Caco-2 (cell line): ENCODE measurements around the gene RBM41. TPM values are rescaled to one million over a fixed set of nuclear protein-coding genes. Genes with fewer than 3 reads are reported as not detected.
"Not testable (repeated sequence)": the region's sequence is repeated elsewhere in the genome, so short reads cannot be mapped to it uniquely, and the experiment has no call there.

Experiments used
- Bru-seq: library from RNA; stranded (reverse); fragments of 400-500 nt; gene quantifications from one replicate; lab custom pipeline; 2021; lab: Mats Ljungman, UMichigan
- BruChase-seq, 2 experiments: library from RNA; stranded (reverse); fragments of 400-500 nt; gene quantifications; one replicate each; lab custom pipeline; 2021; lab: Mats Ljungman, UMichigan
- BruUV-seq: library from RNA; stranded (reverse); fragments of 400-500 nt; replicated peaks from 2 replicates; lab custom pipeline; 2021; lab: Mats Ljungman, UMichigan
- CTCF ChIA-PET: fragments of 300-600 bp; sonication (Branson Sonifier 250); formaldehyde crosslinking; loops from one replicate; lab custom pipeline; 2022; ENCODE audit warnings: antibody characterized with exemption; lab: Charles Lee
- POLR2A ChIA-PET: fragments of 300-600 bp; sonication (Branson Sonifier 250); formaldehyde crosslinking; loops from one replicate; lab custom pipeline; 2022; ENCODE audit warnings: antibody characterized with exemption; lab: Charles Lee
- DNase-seq, 2 experiments: peaks; one replicate each; pipeline versions ENCODE4 v3.0.0 to v3.0.0-alpha.2; 2020 to 2022
- H3K27me3 ChIP-seq: replicated peaks from 2 replicates; pipeline ENCODE4 v1.6.0; 2011; ENCODE audit warnings: low read length; ENCODE audit not compliant: control insufficient read depth, insufficient read depth
- H3K36me3 ChIP-seq: 2 replicates; pipeline ENCODE4 v1.5.1; 2011; ENCODE audit warnings: low read length; ENCODE audit not compliant: control insufficient read depth, insufficient read depth
- H3K4me1 ChIP-seq: fragments of 250-450 bp; sonication (Bioruptor Pico); 2 replicates; pipeline ENCODE4 v1.5.1; 2020; ENCODE audit warnings: mild to moderate bottlenecking
- H3K4me3 ChIP-seq: 2 replicates; pipeline ENCODE4 v1.5.1; 2011; ENCODE audit warnings: low read depth, mild to moderate bottlenecking, control low read depth, low read length
- H3K9me3 ChIP-seq: fragments of 250-450 bp; sonication (Bioruptor Pico); 2 replicates; pipeline ENCODE4 v1.5.1; 2020; ENCODE audit warnings: mild to moderate bottlenecking, moderate library complexity
- H3K27ac Mint-ChIP-seq: one replicate; pipeline ENCODE4 v1.8.0; 2022; ENCODE audit warnings: mixed read lengths; ENCODE audit not compliant: unreplicated experiment
- H3K27me3 Mint-ChIP-seq: one replicate; pipeline ENCODE4 v1.8.0; 2022; ENCODE audit warnings: mixed read lengths; ENCODE audit not compliant: insufficient read depth, unreplicated experiment
- H3K36me3 Mint-ChIP-seq: one replicate; pipeline ENCODE4 v1.8.0; 2022; ENCODE audit warnings: mild to moderate bottlenecking, mixed read lengths; ENCODE audit not compliant: insufficient read depth, unreplicated experiment
- H3K4me1 Mint-ChIP-seq: one replicate; pipeline ENCODE4 v1.8.0; 2022; ENCODE audit warnings: low read depth, mixed read lengths; ENCODE audit not compliant: unreplicated experiment
- H3K4me3 Mint-ChIP-seq: one replicate; pipeline ENCODE4 v1.8.0; 2022; ENCODE audit warnings: mild to moderate bottlenecking, moderate library complexity, mixed read lengths; ENCODE audit not compliant: unreplicated experiment
- H3K9me3 Mint-ChIP-seq: one replicate; pipeline ENCODE4 v1.8.0; 2022; ENCODE audit warnings: mixed read lengths; ENCODE audit not compliant: unreplicated experiment
- intact Hi-C: fragments of 100-400 bp; cut with micrococcal nuclease; formaldehyde crosslinking; loops from one replicate; pipeline ENCODE4 v1.10.0; 2022; ENCODE audit not compliant: unreplicated experiment
- long read RNA-seq: library from polyadenylated mRNA; stranded (forward); transcript quantifications from one replicate; pipeline ENCODE4 v2.0.0, GENCODE V29; 2022
- total RNA-seq: library from RNA; stranded (reverse); gene quantifications from 2 replicates; pipeline ENCODE4 v1.2.3, GENCODE V29; 2022
- TF ChIP-seq, protein P1 (sequence below), 2 experiments: fragments of 200-600 bp in 1 of 2; IDR thresholded peaks; 1 replicate in 1 of 2; 2 replicates in 1 of 2; pipeline versions ENCODE4 v1.5.1 to v1.8.0; 2011 to 2022; ENCODE audit warnings: antibody characterized with exemption in 1 of 2, control low read depth in 1 of 2, inconsistent platforms in 1 of 2, low read depth in 1 of 2, low read length in 1 of 2, mild to moderate bottlenecking in 1 of 2, moderate library complexity in 1 of 2; ENCODE audit not compliant: insufficient read depth in 1 of 2, severe bottlenecking in 1 of 2, unreplicated experiment in 1 of 2

RBM41 gene
- 11.8 and 16.3 TPM in 2 replicates for total RNA-seq
- percentile 75 among the genes with signal in this experiment for Bru-seq, nascent RNA
- BruChase-seq, experiment 1, labeled RNA remaining after a 2-hour chase, result percentile 75 among the genes with signal in this experiment
- percentile 71 among the genes with signal in this experiment for BruChase-seq, experiment 2, labeled RNA remaining after a 6-hour chase
- long read RNA-seq, transcript RBM41-201 (7 exons, 1,662 nt), result major isoform, 7 of 14 reads
- long read RNA-seq, partial matches to known transcripts, result 3 of 14 reads
- long read RNA-seq, other reads (novel, unspliced or antisense), result 4 of 14 reads

DNA sequence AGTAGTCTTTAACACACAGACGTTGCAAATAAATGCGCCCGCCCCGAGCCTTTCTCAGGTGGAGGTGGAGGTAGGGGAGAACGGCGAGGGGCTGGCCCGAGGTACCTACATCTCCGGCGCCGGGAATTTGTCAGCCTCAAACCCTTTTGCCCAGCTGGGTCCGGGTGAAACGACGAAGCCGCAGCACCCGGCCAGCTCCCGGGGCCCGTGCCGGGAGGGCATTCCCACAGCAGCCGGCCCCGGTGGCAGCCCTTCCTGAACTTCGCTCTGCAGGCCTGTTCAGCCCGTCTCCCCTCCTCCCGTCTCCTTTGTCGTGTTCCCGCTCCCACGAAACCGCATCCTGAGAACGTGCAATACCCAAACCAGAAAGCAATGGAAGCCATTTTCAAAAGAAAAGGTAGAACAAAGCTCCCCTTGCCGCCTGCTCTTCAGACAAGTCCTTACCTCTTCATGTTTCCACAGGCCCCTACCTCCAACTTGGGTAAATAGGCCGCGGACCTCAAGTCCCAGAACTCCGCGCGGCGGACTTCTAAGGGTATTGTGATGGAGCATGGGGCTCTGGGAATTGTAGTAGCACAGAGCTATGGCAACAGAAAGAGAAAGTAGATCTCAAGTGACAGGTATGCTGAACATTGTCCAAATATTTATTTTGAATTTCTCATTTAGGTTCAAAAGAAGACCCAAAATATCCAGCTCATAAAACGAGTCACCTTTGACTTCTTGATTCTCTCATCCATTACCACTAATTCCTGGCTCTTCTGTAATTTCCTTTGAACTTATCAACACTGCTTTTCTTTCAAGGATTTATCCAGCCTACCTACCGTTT is at the start of gene RBM41:
Gene RBM41, minus strand, starts transcription at position 501 of the 826 bp plus-strand sequence. Its CDS starts 49 bp downstream, at position 452.
- intact Hi-C loops, result loop anchor here (5.0 to 10.0 kb wide), 2 partner anchors 86 to 121 kb away; partner anchors contain the start of genes DNAAF6 and NUP62CL
- Histone ChIP-seq H3K9me3 (no peaks in the 10 kb centered on the region), H3K4me3 (peak within 1 kb of the TSS; percentile 64), H3K27me3 (no peaks in the 10 kb centered on the region), H3K36me3 (no peaks in the 10 kb centered on the region), H3K4me1 (no peaks in the 10 kb centered on the region)
- no peaks in the 10 kb centered on the region for H3K9me3 Mint-ChIP-seq
- BruUV-seq, result TSS peak; percentile 38
- ChIA-PET POLR2A (no interaction called here), CTCF (no interaction called here)
- H3K27ac Mint-ChIP-seq, result peak within 1 kb of the TSS; percentile 96
- peaks cover 11% of the 10 kb centered on the region for H3K4me1 Mint-ChIP-seq
- TF ChIP-seq, protein P1, sequence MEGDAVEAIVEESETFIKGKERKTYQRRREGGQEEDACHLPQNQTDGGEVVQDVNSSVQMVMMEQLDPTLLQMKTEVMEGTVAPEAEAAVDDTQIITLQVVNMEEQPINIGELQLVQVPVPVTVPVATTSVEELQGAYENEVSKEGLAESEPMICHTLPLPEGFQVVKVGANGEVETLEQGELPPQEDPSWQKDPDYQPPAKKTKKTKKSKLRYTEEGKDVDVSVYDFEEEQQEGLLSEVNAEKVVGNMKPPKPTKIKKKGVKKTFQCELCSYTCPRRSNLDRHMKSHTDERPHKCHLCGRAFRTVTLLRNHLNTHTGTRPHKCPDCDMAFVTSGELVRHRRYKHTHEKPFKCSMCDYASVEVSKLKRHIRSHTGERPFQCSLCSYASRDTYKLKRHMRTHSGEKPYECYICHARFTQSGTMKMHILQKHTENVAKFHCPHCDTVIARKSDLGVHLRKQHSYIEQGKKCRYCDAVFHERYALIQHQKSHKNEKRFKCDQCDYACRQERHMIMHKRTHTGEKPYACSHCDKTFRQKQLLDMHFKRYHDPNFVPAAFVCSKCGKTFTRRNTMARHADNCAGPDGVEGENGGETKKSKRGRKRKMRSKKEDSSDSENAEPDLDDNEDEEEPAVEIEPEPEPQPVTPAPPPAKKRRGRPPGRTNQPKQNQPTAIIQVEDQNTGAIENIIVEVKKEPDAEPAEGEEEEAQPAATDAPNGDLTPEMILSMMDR (IDR thresholded peaks at IDR 0.05; ENCODE audit: insufficient read depth in 1 of 2, low read depth in 1 of 2, low read length in 1 of 2, severe bottlenecking in 1 of 2, unreplicated experiment in 1 of 2), result no peak
- no peaks in the 10 kb centered on the region for H3K27me3 Mint-ChIP-seq
- DNase-seq, result peak; percentile 76 to 80
- peak within 1 kb of the TSS; percentile 99 for H3K4me3 Mint-ChIP-seq
- H3K36me3 Mint-ChIP-seq, result peaks cover 17% of the 10 kb centered on the region

- no peaks in the 10 kb centered on the region for H3K27me3 ChIP-seq
- no peak overlapping the region for H3K4me3 ChIP-seq
- BruUV-seq, result no TSS peak
- H3K27me3 Mint-ChIP-seq, result no peaks in the 10 kb centered on the region
- no peaks in the 10 kb centered on the region for H3K4me1 ChIP-seq
- H3K36me3 ChIP-seq, result no peaks in the 10 kb centered on the region
- TF ChIP-seq, protein P1 (IDR thresholded peaks at IDR 0.05; ENCODE audit: insufficient read depth in 1 of 2, low read depth in 1 of 2, low read length in 1 of 2, severe bottlenecking in 1 of 2, unreplicated experiment in 1 of 2), result no peak
- H3K9me3 ChIP-seq, result no peaks in the 10 kb centered on the region
- DNase-seq, result no peak
- no peaks in the 10 kb centered on the region for H3K36me3 Mint-ChIP-seq
- no peaks in the 10 kb centered on the region for H3K4me1 Mint-ChIP-seq
- H3K9me3 Mint-ChIP-seq, result no peaks in the 10 kb centered on the region
- CTCF ChIA-PET, result no interaction called here
- H3K27ac Mint-ChIP-seq, result no peak overlapping the region
- intact Hi-C loops, result no loop called here
- H3K4me3 Mint-ChIP-seq, result no peak overlapping the region
- POLR2A ChIA-PET, result no interaction called here
Observed at GRCh38 chrX:107168257-107168656, 49.6 kb upstream of the RBM41 start.

DNA sequence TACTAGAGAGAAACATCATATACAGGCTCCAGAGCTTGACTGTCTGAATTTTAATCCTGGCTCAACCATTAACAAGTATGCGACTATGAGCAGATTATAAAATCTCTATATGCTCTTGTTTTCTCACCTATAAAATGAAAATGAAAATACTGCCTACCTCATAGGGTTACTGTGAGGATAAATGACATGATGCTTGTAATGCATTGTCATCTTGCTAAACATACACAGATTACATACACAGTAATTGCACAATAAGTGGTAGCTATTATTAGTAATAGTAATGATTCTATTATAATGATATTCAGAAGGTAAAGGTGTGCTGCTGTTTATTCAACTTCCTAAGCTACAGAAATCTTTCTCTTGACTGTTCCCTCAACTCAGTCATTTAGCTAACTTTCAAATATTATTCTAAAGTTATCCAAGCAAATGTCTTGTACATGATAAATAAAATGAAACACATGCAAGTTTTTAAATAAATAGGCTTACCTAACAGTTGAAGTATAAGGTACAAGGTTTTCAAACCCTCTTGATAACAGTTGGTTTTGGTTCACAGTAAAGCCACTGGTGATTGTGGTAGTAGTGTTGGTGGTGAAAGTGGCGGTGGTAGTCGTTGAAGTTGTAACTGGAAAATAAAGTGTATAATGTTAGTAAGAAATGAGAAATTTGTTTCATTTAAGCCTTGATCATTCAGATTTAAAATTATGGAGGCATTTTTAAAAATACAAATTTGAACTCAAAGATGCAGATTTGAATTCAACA is 48.7 kb upstream of the RBM41 start:
- intact Hi-C loops, result no loop called here
- ChIA-PET CTCF (no interaction called here), POLR2A (no interaction called here)
- H3K36me3 ChIP-seq, result no peaks in the 10 kb centered on the region
- DNase-seq, result no peak
- no peaks in the 10 kb centered on the region for H3K9me3 ChIP-seq
- no peak overlapping the region for H3K4me3 Mint-ChIP-seq
- no TSS peak for BruUV-seq
- H3K27me3 ChIP-seq, result no peaks in the 10 kb centered on the region
- no peaks in the 10 kb centered on the region for H3K4me1 Mint-ChIP-seq
- H3K9me3 Mint-ChIP-seq, result no peaks in the 10 kb centered on the region
- no peaks in the 10 kb centered on the region for H3K27me3 Mint-ChIP-seq
- H3K4me1 ChIP-seq, result no peaks in the 10 kb centered on the region
- no peaks in the 10 kb centered on the region for H3K36me3 Mint-ChIP-seq
- no peak overlapping the region for H3K4me3 ChIP-seq
- no peak overlapping the region for H3K27ac Mint-ChIP-seq
- TF ChIP-seq, protein P1 (IDR thresholded peaks at IDR 0.05; ENCODE audit: insufficient read depth in 1 of 2, low read depth in 1 of 2, low read length in 1 of 2, severe bottlenecking in 1 of 2, unreplicated experiment in 1 of 2), result no peak

DNA sequence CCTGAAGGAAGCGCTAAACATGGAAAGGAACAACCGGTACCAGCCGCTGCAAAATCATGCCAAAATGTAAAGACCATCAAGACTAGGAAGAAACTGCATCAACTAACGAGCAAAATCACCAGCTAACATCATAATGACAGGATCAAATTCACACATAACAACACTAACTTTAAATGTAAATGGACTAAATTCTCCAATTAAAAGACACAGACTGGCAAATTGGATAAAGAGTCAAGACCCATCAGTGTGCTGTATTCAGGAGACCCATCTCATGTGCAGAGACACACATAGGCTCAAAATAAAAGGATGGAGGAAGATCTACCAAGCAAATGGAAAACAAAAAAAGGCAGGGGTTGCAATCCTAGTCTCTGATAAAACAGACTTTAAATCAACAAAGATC is 39.0 kb upstream of the RBM41 start:
- H3K9me3 ChIP-seq, H3K27ac Mint-ChIP-seq, H3K27me3 ChIP-seq, H3K36me3 ChIP-seq, BruUV-seq, H3K4me1 Mint-ChIP-seq, DNase-seq, H3K36me3 Mint-ChIP-seq, intact Hi-C loops, H3K4me3 Mint-ChIP-seq, CTCF ChIA-PET, H3K4me3 ChIP-seq, H3K27me3 Mint-ChIP-seq, H3K9me3 Mint-ChIP-seq, POLR2A ChIA-PET, H3K4me1 ChIP-seq: not testable (repeated sequence)
